GM19023 (cell line): ENCODE measurements around the gene TMEM263.

Source experiments
- ATAC-seq: cut with Tn5 transposase; IDR thresholded peaks from one replicate; pipeline ENCODE4 v1.9.1; 2021; ENCODE audit warnings: mild to moderate bottlenecking, moderate library complexity; ENCODE audit not compliant: unreplicated experiment

TMEM263 gene

GRCh38 chr12:106947461-106947860 is 8.2 kb upstream of the TMEM263 start:
- no peak for ATAC-seq

- ATAC-seq = no peak
Measured at GRCh38 chr12:106950591-106950990, 5.1 kb upstream of the TMEM263 start.

GRCh38 chr12:106953352-106954250 is 2.1 kb upstream of the TMEM263 start:
- no peak for ATAC-seq

- ATAC-seq = peak; percentile 14
Measured at GRCh38 chr12:106954462-106955376, 988 bp upstream of the TMEM263 start.

DNA sequence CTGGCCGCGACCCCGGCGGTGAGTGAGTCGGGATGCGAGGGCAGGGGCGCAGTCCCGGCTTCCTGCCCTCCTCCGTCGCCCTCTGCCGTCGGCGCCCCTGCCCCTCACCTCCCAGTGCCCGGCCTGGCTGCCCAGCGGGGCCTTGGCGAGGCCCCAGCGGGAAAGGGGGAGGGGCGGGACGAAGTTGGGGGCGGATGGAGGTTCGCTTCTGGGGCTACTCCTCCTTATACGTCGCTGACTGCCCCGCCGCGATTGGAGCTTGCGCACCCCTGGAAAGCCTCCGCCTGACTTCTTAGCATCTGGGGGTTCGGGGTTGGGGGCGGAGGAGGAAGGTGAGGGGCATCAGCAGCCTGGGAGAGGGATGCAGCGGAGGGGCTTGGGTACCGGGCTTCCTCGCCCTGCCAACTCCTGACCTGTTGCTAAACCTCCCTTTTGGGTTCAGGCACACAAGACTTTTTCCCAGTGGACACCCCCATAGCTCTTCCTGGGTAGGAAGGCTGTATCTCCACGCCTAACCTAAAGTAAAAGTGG is 406 bp downstream of the TMEM263 start:
- peak; percentile 40 for ATAC-seq

GRCh38 chr12:106957583-106957982 is 1.9 kb downstream of the TMEM263 start:
- ATAC-seq = no peak

DNA sequence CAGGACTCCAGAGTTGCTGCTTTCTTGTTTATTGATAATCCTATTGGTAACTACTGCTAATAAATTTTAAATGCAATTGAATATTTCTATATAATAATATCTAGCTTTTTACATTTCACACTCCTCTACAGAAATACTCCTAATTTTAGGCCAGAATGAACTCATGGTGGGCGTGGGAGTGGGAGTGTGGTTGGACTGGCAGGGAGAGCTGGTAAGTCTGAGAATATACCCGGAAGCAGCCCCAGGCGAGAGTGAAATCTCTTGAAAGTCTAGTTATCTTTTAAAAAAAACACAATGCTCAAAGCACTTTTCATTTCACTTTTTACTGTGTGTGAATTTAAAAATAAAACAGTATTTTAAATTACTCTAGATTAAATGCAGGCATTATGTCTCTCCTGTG is 4.7 kb downstream of the TMEM263 start:
- ATAC-seq = no peak

- no peak for ATAC-seq
Measured at GRCh38 chr12:106962286-106962685, 6.6 kb downstream of the TMEM263 start.

DNA sequence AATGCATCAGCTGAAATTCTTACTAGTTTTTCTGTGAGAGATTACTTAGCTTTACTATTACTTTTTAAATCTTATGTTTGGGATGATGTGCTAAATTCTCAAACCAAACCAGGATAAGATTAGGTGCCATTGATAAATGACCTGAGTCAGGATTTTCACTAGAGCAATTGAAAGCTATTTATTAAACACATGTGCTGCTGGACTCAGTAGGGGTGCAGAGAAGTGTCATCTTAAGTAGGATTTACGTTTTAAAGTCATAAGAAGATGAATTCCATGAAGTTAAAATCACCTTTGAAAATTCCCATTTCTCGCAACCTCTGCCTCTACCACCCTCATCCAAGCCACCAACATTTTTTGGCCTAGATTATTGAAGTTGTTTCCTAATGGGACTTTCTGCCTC is 8.8 kb downstream of the TMEM263 start:
- no peak for ATAC-seq

DNA sequence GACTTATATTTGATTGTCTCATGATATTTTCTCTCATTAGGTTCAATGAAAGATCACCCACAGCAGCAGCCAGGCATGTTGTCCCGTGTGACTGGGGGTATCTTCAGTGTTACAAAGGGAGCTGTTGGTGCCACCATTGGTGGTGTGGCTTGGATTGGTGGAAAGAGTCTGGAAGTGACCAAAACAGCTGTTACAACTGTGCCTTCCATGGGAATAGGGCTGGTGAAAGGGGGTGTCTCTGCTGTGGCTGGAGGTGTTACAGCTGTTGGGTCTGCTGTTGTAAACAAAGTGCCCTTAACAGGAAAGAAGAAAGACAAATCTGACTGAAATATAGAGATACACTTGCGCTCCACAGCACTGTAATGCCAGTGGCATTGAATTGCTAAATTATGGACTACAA is 15.4 kb downstream of the TMEM263 start:
- ATAC-seq = no peak

DNA sequence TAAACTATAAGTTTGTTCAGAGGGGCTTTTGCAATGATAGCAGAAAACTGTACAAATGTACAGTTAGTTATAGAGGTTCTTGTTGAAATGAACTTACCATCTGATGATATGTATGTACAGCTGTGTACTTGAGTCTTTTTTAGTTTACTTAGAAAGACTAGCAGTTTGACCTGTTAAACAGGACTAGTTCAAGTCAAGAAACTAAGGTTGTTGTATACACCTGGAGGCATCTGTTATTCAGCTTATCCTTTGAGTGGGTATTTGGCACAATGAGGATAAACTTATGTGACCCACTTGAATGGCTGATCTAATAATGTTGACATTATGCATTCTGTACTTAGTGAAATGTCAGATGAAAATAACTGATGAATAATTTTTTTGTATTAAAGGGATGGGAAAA is 17.8 kb downstream of the TMEM263 start:
- ATAC-seq = no peak

- ATAC-seq = no peak
Measured at GRCh38 chr12:106974511-106974910, 18.8 kb downstream of the TMEM263 start.

GRCh38 chr12:106975098-106975497 is 19.4 kb downstream of the TMEM263 start:
- ATAC-seq = no peak

DNA sequence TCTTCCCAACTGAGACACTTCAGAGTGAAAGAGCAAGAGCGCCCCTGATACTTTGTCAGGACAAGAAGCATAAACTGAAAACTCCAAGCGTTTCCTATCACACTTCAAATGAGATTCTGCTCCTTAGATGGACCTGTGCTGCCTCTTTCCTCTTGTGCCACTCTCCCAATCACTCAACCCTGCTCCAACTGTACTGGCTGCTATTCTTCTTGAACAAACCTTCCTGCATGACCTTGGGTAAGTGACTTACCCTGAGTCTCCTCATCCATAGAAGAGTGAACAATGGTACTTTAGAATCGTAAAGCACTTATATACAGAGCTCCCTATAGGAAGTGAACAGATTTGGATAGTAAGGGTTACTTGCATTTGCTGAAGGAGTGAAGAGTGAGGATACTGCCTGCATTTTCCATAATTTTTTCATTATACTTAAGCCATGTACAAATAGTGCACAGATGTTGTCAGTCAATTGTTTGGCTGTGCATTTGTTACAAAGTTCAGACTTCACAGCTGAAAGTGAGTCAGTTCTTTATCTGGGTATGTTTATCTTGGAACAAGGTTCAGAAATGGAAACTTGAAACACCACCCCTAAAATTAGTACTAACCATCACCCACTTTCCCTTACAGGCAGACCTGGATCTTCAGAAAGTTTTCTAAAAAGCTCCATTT is 20.4 kb downstream of the TMEM263 start:
- no peak for ATAC-seq

DNA sequence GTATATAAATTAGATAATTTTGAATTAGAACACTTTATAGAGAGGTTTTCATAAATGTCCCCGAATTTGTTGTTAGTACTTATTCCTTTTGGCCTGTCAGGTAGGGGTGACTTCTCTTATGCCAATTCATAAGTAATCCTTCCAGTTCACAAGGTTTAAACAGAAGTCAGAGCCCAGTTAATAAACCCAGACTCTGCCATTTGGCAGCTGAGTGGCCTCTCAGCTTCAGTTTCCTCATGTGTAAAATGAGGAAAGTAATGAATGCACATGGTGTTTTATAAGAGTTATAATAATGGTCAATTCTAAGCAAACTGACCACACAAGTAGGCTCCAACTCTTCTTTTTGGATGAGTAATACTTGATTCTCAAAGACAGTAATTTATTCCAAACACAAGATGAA is 21.0 kb downstream of the TMEM263 start:
- no peak for ATAC-seq

DNA sequence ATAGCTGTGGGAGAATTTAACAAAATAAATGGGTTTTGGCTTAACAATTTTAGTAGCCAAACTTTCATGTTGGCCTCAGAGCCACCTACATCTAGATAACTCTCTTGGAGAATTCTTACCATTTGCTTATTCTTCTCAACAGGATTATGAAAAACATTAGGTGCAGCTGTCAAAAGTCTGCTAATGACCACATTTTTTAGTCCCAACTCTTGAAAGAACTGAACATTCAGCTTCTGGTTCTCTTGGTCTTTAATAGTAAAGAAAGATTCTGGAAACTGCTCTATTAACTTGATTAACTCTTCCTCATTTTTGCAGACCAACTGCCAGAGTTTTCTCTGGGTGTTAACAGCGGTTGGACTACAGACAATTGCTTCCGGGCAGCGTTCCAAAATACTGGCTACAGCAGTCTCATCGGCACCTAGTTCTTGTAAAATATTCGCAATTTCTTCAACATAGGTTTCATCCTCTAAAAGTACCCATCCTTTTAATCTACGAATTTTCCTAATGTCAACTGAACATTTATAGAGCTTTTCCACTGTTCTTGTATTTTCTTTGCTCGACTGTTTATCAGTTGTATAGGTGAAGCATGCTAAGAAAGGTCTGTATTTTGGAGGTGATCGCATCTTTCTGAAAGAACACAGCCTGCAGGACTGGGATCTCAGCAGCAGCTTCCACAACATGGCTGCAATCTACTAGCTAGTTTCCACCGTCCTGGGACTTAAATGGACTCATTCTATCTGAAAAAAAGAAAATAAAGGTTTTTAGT is 22.5 kb downstream of the TMEM263 start:
- ATAC-seq = no peak

- no peak for ATAC-seq
Measured at GRCh38 chr12:106980944-106981343, 25.2 kb downstream of the TMEM263 start.

DNA sequence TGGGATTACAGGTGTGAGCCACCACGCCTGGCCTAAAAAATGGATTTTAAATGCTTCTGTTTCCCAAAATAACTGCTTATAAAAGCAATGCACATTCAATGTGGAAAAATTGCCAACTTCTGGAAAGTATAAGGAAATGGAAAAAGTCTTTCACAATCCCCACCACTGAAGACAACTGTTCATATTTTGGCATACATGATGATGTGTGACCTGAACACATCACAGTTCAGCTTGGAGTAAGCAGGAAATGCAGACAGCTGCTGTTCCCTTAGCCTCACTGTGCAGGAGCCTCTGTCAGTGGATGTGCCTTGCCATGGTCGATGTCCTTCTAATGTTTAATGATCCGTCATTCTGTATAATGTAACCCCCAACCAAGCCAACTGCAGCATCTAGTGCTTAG is 26.1 kb downstream of the TMEM263 start:
- no peak for ATAC-seq

GRCh38 chr12:106982229-106982628 is 26.5 kb downstream of the TMEM263 start:
- no peak for ATAC-seq

DNA sequence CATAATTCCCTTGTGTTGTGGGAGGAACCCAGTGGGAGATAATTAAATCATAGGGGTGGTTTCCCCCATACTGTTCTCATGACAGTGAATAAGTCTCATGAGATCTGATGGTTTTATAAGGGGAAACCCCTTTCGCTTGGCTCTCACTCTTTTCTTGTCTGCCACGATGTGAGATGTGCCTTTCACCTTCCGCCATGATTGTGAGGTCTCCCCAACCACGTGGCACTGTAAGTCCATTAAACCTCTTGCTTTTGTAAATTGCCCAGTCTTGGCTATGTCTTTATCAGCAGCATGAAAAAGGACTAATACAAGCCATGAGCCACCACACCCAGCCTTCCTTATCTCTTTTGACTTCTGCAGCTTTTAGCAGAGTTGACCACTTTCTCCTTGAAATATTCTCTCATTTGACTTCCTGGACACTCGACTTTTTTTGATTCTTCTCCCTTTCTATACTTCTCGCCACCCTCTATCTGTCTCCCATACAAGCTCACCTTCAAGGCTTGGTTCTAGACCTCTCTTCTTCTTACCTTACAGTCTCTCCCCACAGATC is 29.0 kb downstream of the TMEM263 start:
- no peak for ATAC-seq
